Measurements from ENCODE around the gene UFM1. TPM values are rescaled to one million over a fixed set of nuclear protein-coding genes. Genes with fewer than 3 reads are reported as not detected.

The UFM1 gene
- polyA plus RNA-seq, 1 donor from 2014 or later, result 158 TPM

DNA sequence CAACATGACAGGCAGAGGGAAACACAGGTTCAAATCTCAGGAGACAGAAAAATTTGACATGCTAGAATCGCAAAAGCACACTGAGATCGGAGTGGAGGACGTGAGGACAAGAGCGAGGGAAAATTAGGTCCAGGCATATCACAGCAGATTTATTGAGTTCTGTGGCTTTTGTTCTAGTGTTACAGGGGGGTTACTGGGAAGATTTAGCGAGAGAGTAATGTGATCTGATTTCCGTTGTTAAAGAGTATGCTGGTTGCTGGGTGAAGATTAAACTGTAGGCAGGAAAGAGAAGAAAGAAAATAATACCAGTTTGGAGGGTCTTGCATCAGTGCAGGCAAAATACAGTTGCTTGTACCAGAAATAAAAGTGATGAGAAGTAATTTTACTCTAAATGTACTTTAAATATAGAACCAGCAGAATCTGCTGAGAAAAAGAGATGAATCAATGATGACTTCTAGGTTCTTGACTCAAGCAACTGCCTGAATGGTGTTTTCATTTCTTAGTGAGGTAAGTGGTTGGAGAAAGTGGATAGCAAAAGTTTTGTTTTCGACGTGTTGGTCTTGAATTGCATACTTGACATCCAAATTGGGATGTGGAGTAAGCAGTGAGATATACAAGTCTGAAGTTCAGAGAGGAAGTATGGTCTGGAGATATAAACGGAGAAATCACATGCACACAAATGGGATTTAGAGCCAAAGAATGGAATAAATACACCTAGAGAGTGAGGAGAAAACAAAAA is 35.7 kb downstream of the UFM1 start:
- no peaks in the 10 kb centered on the region for H3K36me3 ChIP-seq (ENCODE audit: insufficient read depth, low read length)
- H3K9me2 ChIP-seq (ENCODE audit: insufficient read depth, low read length), result no peaks in the 10 kb centered on the region
- no peak overlapping the region for H2AFZ ChIP-seq (ENCODE audit: low read depth, low read length)
- no peaks in the 10 kb centered on the region for H3K79me2 ChIP-seq (replicated peaks; ENCODE audit: insufficient read depth, low read length)
- H3K27me3 ChIP-seq (ENCODE audit: insufficient read depth, low read depth, low read length), result no peaks in the 10 kb centered on the region
- no peaks in the 10 kb centered on the region for H4K20me1 ChIP-seq (ENCODE audit: insufficient read depth)
- H3K27ac ChIP-seq (ENCODE audit: low read length), result no peak overlapping the region
- H3K4me3 ChIP-seq (ENCODE audit: low read length), result no peak overlapping the region
- TF ChIP-seq RAD21 (conservative IDR thresholded peaks at IDR 0.05), result no peak
- no peak for TF ChIP-seq EZH2 (IDR thresholded peaks at IDR 0.05; ENCODE audit: borderline replicate concordance, insufficient read depth, low read length, poor library complexity, severe bottlenecking)
- TF ChIP-seq SMC3 (conservative IDR thresholded peaks at IDR 0.05; ENCODE audit: poor library complexity), result no peak
- TF ChIP-seq, protein P1, sequence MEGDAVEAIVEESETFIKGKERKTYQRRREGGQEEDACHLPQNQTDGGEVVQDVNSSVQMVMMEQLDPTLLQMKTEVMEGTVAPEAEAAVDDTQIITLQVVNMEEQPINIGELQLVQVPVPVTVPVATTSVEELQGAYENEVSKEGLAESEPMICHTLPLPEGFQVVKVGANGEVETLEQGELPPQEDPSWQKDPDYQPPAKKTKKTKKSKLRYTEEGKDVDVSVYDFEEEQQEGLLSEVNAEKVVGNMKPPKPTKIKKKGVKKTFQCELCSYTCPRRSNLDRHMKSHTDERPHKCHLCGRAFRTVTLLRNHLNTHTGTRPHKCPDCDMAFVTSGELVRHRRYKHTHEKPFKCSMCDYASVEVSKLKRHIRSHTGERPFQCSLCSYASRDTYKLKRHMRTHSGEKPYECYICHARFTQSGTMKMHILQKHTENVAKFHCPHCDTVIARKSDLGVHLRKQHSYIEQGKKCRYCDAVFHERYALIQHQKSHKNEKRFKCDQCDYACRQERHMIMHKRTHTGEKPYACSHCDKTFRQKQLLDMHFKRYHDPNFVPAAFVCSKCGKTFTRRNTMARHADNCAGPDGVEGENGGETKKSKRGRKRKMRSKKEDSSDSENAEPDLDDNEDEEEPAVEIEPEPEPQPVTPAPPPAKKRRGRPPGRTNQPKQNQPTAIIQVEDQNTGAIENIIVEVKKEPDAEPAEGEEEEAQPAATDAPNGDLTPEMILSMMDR (IDR thresholded peaks at IDR 0.05; ENCODE audit: poor library complexity, severe bottlenecking), result no peak
- no peak for TF ChIP-seq MXI1 (conservative IDR thresholded peaks at IDR 0.05; ENCODE audit: poor library complexity, severe bottlenecking)
- no peak for TF ChIP-seq POLR2AphosphoS5 (IDR thresholded peaks at IDR 0.05)
- no peak for TF ChIP-seq EP300 (conservative IDR thresholded peaks at IDR 0.05; ENCODE audit: poor library complexity, severe bottlenecking)
- TF ChIP-seq, protein P2, sequence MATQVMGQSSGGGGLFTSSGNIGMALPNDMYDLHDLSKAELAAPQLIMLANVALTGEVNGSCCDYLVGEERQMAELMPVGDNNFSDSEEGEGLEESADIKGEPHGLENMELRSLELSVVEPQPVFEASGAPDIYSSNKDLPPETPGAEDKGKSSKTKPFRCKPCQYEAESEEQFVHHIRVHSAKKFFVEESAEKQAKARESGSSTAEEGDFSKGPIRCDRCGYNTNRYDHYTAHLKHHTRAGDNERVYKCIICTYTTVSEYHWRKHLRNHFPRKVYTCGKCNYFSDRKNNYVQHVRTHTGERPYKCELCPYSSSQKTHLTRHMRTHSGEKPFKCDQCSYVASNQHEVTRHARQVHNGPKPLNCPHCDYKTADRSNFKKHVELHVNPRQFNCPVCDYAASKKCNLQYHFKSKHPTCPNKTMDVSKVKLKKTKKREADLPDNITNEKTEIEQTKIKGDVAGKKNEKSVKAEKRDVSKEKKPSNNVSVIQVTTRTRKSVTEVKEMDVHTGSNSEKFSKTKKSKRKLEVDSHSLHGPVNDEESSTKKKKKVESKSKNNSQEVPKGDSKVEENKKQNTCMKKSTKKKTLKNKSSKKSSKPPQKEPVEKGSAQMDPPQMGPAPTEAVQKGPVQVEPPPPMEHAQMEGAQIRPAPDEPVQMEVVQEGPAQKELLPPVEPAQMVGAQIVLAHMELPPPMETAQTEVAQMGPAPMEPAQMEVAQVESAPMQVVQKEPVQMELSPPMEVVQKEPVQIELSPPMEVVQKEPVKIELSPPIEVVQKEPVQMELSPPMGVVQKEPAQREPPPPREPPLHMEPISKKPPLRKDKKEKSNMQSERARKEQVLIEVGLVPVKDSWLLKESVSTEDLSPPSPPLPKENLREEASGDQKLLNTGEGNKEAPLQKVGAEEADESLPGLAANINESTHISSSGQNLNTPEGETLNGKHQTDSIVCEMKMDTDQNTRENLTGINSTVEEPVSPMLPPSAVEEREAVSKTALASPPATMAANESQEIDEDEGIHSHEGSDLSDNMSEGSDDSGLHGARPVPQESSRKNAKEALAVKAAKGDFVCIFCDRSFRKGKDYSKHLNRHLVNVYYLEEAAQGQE (IDR thresholded peaks at IDR 0.05; ENCODE audit: borderline replicate concordance), result no peak
- TF ChIP-seq TAF1 (IDR thresholded peaks at IDR 0.05; ENCODE audit: low read depth), result no peak
- H3F3A ChIP-seq (ENCODE audit: insufficient read depth, low read length, poor library complexity, severe bottlenecking), result no peaks in the 10 kb centered on the region
- no peaks in the 10 kb centered on the region for H3K9me3 ChIP-seq (ENCODE audit: low read length)
- no peak overlapping the region for H3K9ac ChIP-seq (ENCODE audit: low read length)
- no peak overlapping the region for H3K4me2 ChIP-seq (ENCODE audit: low read length)

DNA sequence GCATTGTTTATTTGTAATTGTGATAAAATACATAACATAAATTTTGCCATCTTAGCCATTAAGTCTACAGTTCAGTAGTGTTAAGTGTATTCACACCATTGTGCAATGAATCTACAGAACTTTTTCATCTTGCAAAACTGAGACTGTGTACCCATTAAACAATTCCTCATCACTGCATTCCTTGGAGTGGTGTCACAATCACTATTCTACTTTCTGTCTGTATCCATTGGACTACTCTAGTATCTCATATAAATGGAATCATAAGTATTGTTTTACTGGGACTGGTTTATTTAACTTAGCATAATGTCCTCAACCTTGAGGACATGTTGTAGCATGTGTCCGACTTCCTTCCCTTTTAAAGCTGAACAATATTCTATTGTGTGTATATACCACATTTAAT is 36.8 kb downstream of the UFM1 start:
- TF ChIP-seq MXI1 (conservative IDR thresholded peaks at IDR 0.05; ENCODE audit: poor library complexity, severe bottlenecking) (no peak), SMC3 (conservative IDR thresholded peaks at IDR 0.05; ENCODE audit: poor library complexity) (no peak), EZH2 (IDR thresholded peaks at IDR 0.05; ENCODE audit: borderline replicate concordance, insufficient read depth, low read length, poor library complexity, severe bottlenecking) (no peak), RAD21 (conservative IDR thresholded peaks at IDR 0.05) (no peak), TAF1 (IDR thresholded peaks at IDR 0.05; ENCODE audit: low read depth) (no peak), EP300 (conservative IDR thresholded peaks at IDR 0.05; ENCODE audit: poor library complexity, severe bottlenecking) (no peak), POLR2AphosphoS5 (IDR thresholded peaks at IDR 0.05) (no peak)
- TF ChIP-seq, protein P2 (IDR thresholded peaks at IDR 0.05; ENCODE audit: borderline replicate concordance), result no peak
- TF ChIP-seq, protein P1 (IDR thresholded peaks at IDR 0.05; ENCODE audit: poor library complexity, severe bottlenecking), result no peak
- no peak overlapping the region for H3K9ac ChIP-seq (ENCODE audit: low read length)
- H3K4me2 ChIP-seq (ENCODE audit: low read length), result no peak overlapping the region
- H3K9me2 ChIP-seq (ENCODE audit: insufficient read depth, low read length), result no peaks in the 10 kb centered on the region
- H3K27me3 ChIP-seq (ENCODE audit: insufficient read depth, low read depth, low read length), result no peaks in the 10 kb centered on the region
- H3K4me3 ChIP-seq (ENCODE audit: low read length), result no peak overlapping the region
- no peaks in the 10 kb centered on the region for H3K36me3 ChIP-seq (ENCODE audit: insufficient read depth, low read length)
- H4K20me1 ChIP-seq (ENCODE audit: insufficient read depth), result no peaks in the 10 kb centered on the region
- H3K9me3 ChIP-seq (ENCODE audit: low read length), result no peaks in the 10 kb centered on the region
- no peak overlapping the region for H2AFZ ChIP-seq (ENCODE audit: low read depth, low read length)
- H3K27ac ChIP-seq (ENCODE audit: low read length), result no peak overlapping the region
- no peaks in the 10 kb centered on the region for H3K79me2 ChIP-seq (replicated peaks; ENCODE audit: insufficient read depth, low read length)
- no peaks in the 10 kb centered on the region for H3F3A ChIP-seq (ENCODE audit: insufficient read depth, low read length, poor library complexity, severe bottlenecking)
